ENCODE results near the gene CD164.

Gene CD164

DNA sequence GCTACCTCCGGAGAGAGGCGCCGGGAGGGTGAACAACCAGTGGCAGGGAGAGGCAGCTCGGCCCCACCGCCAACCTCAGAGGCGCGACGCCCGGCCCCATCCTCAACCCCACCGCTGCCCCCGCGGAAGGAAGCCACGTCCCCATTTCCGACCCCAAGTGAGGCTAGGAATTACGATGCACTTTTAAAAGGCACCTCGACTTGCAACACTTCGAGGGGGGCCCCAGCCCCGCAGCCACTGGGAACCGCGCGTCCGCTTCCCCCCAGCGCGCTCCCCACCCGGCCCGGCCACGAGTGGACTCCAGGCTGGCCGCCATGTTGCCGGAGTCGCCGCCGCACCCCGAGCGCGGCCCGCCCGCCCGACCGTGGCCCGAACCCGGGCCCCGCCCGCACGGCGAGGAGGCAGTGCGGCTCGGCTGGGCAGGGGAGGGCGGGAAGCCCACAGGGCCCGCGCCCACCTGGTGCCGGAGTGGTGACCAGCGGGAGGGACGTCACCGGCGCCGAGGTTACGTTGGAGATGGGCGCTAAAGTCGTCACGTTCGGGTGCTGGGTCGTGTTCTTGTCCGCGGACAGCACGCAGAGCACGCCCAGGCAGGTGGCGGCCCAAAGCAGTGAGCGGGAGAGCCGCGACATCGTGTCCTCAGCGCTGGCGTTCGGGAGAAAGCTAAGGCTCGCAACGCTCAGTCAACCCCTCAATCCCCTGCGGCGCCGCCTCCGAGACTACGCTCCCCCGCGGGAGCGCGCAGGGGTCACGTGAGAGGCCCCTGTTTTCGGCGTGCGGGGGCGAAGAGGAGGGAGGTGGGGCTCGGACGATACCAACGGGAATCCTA lies at the start of gene CD164:
TSS of gene CD164 (minus strand) at position 721 of the 829 bp plus-strand sequence. CDS start at position 632, 89 bp downstream.
- peak; percentile 96 for DNase-seq
- in situ Hi-C loops (cut with MboI; ENCODE audit: low pct_unique_long_range_greater_than_20kb, low sequenced_read_pairs) = loop anchor here (25.0 kb wide), 2 partner anchors 195 to 845 kb away; no protein-coding TSS in a partner anchor

DNA sequence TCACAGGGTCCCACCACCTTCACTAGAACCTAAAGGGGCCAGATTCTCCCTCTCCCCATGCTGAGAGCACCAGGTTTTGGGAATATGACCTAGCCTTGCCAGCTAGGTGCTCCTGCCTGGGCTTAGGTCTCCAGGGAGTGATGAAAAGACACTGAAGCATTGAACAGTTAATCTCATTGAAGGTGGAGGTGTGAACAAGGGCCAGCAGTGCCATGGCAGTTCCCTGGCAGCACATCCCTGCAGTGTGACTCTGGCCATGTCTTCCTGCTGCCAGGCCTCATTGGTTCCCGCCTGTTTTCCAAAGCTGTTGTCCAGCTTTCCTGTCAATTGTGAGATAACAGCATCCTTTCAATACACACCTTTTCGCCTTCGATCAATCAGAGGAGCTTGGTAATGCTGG lies 47.2 kb upstream of the CD164 start:
- in situ Hi-C loops (cut with MboI; ENCODE audit: low pct_unique_long_range_greater_than_20kb, low sequenced_read_pairs) = no loop called here
- no peak for DNase-seq

DNA sequence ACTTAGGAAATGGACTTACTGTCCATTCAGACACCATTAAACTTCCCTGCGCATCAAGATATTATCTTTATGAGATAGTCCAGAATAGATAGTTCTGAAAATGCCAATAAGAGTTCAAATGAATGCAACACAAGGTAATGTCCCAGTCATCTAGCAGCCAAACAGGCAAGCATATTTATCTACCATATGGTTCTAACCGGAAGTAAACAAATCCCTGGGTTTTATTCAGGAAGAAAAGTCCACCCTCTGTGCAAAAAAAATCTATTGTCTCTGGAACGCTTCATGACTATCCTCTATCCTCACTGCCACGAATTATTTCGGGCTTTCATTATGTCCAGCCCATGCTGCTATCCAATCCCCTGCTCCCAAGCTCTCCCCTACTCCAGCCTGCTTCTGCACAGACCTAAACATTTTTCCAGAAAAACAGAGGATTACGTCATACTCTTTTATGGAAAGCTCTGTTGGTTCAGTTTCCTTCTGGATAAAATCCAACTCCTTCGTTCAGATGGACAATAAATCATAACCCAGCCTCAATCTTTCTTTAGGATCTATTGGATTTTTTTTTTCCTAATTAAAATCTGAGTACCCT lies 46.7 kb upstream of the CD164 start:
- in situ Hi-C loops (cut with MboI; ENCODE audit: low pct_unique_long_range_greater_than_20kb, low sequenced_read_pairs) = no loop called here
- no peak for DNase-seq

DNA sequence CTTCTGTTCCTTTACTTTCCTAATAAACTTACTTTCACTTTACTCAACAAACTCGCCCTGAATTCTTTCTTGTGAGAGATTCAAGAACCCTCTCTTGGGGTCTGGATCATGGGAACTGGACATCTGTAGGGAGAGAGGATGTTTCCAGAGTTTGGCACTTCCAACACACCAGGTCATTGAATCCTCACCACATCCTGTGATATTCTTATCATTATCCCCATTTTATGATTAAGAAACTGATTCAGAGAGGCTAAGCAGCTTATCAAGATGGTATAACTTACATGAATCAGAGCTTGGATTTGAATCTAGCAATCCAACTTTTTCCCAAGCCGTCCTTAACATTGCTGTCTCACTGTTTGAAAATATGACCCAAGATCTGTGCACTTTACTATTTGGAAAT lies 42.7 kb upstream of the CD164 start:
- in situ Hi-C loops (cut with MboI; ENCODE audit: low pct_unique_long_range_greater_than_20kb, low sequenced_read_pairs) = no loop called here
- DNase-seq = no peak

DNA sequence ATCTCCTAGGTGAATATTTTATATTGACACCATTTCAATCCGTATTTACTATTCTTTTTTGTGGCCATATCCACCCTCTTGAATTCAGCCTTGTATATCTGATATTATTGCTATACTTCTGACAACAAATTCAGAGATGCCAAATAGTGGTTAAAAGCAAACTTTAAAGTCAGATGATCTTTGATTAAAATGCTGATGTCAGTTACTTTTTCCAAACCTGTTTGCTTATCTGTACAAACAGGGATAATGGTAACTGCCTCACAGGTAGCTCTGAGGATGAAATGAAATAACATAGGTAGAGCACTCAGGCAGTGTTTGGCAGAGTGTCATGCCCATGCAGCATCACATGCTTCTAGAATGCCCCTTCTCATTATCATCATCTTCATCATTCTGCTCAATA lies 38.9 kb upstream of the CD164 start:
- in situ Hi-C loops (cut with MboI; ENCODE audit: low pct_unique_long_range_greater_than_20kb, low sequenced_read_pairs) = no loop called here

DNA sequence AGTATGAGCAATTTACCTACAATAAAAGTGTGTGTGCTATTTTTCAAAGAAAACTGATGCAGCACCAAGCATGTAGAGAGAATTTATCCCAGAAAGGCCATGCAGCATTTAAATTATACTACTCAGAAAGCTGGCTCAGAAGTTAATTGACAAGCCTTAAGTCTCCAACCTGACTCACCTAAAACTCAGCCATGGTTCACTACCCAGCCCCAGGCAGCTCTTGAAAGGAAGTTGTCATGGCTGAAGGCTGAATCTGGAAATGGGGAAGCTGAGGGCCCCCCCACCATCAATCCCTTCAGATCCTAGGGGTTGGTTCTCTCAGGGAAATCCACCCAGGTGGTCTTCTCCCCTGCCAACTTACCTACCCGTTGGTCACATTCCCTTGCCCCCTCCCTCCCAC lies 38.5 kb upstream of the CD164 start:
- peak; percentile 55 for DNase-seq
- in situ Hi-C loops (cut with MboI; ENCODE audit: low pct_unique_long_range_greater_than_20kb, low sequenced_read_pairs) = no loop called here

More for the DNA sequence above, 38.9 kb upstream of the CD164 start:
- DNase-seq = no peak

DNA sequence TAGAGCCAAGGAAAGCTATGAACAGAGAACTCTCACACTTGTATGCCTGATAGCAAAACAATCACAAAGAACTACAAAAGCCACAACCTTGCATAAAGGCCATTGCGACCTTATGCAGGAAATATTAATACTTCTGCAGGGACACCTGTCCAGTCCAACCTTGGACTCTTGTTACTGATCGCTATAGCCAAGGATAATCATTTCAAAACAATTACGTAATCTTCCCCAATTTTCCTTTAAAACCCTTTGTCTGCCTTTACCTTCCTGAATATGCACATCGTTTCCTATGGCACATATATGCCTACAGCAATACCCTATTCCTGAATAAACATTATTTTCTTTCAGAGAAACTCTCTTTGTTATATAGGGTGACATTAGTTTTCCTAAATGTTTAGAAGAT lies 35.4 kb upstream of the CD164 start:
- in situ Hi-C loops (cut with MboI; ENCODE audit: low pct_unique_long_range_greater_than_20kb, low sequenced_read_pairs) = no loop called here
- DNase-seq = no peak

DNA sequence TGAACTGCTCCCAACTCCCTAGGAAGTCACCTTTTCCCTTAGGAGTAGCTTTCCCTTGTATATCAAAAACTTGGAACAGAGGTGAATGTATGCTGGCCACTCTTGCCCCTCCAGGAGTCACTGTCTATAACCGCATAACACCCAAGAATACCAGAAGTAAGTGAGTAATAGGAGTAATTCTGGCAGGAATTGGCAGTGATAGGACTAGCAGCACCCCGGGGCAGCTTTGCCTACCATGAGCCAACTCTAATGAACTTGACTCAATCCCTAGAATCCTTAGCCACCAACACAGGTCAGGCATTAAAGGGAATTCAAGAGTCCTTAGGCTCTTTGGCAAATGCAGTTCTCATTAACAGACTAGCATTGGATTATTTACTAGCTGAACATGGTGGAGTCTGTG lies 28.8 kb upstream of the CD164 start:
- DNase-seq = no peak
- in situ Hi-C loops (cut with MboI; ENCODE audit: low pct_unique_long_range_greater_than_20kb, low sequenced_read_pairs) = no loop called here

DNA sequence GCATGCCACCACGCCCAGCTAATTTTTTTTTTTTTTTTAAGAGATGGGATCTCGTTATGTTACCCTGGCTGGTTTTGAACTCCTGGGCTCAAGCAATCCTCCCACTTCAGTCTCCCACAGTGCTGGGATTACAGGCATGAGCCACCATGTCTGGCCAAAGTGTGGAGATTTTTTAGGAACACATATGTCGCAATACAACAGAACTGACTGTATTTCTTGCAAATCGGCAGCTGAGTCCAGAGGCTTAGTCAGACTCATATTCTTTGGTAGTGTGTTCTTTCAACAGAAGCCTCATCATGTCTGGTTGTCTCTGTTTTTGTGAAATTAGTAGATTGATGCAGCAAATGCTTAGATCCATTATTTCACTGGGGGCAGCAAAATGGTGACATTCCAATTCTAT lies 23.9 kb upstream of the CD164 start:
- no peak for DNase-seq
- in situ Hi-C loops (cut with MboI; ENCODE audit: low pct_unique_long_range_greater_than_20kb, low sequenced_read_pairs) = no loop called here

DNA sequence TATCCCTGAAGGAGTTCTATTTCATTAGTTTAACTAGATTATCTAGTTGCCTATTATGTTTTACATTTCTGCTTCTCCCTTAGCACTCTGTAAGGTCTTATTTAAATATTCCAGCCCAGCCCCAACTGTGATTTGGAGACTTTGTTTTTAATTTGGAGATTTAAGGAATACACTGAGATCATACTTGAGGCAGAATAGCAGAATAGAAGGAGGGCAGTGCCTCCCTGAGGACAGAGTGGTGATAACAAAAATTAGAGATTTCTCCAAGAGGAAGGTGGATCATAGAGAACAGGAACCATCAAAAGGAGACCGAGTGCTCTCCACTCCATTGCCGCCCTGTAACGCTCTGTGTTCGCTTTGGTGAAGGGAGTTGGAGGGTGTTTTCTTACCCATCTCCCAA lies 14.8 kb upstream of the CD164 start:
- in situ Hi-C loops (cut with MboI; ENCODE audit: low pct_unique_long_range_greater_than_20kb, low sequenced_read_pairs) = loop anchor here (25.0 kb wide), 2 partner anchors 210 to 860 kb away; no protein-coding TSS in a partner anchor
- DNase-seq = peak; percentile 75

DNA sequence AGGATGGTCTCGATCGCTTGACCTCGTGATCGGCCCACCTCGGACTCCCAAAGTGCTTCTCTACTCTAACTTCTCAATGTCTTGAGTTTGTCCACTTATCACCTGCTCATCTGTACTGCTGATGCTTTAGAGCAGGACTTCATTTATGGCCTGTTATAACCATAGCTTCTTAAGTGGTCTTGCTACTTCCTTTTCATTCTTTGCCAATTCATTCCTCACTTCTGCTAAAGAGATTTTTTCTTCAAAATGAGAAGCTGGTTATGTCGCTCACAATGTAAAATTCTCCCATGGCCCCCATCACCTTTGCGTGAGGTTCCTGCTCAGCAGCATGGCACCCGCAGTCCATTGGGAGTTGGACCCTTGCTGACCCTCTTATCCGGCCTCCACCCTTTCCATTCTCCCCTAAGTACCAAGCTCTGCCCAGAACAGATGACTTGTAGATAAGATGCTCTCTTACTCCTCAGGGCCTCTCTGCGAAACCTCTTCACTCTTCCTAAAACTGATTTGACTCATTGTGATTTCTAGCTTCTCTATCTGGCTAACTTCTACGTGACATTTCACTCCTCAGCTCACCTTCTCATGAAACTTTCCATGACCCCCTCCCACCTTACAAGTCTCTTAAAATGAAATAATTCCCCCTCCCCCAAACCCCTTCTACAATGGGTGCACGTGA lies 13.9 kb upstream of the CD164 start:
- in situ Hi-C loops (cut with MboI; ENCODE audit: low pct_unique_long_range_greater_than_20kb, low sequenced_read_pairs) = loop anchor here (25.0 kb wide), 2 partner anchors 209 to 859 kb away; no protein-coding TSS in a partner anchor
- DNase-seq = no peak

DNA sequence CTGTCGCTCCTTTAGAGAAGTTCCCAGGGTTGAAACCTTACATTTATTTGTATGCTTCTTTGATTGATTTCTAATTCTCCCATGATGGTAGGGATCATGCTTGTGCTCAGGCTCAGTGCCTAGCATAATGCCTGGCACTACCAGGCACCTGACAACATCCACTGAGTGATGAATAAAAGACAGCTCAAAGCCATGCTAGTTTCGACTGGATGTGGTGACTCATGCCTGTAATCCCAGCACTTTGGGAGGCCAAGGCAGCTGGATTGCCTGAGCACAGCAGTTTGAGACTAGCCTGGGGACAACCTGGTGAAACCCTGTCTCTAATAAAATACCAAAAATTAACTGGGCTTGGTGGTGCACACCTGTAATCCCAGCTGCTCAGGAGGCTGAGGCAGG lies 11.6 kb upstream of the CD164 start:
- DNase-seq = no peak
- in situ Hi-C loops (cut with MboI; ENCODE audit: low pct_unique_long_range_greater_than_20kb, low sequenced_read_pairs) = loop anchor here (25.0 kb wide), 2 partner anchors 207 to 857 kb away; no protein-coding TSS in a partner anchor

DNA sequence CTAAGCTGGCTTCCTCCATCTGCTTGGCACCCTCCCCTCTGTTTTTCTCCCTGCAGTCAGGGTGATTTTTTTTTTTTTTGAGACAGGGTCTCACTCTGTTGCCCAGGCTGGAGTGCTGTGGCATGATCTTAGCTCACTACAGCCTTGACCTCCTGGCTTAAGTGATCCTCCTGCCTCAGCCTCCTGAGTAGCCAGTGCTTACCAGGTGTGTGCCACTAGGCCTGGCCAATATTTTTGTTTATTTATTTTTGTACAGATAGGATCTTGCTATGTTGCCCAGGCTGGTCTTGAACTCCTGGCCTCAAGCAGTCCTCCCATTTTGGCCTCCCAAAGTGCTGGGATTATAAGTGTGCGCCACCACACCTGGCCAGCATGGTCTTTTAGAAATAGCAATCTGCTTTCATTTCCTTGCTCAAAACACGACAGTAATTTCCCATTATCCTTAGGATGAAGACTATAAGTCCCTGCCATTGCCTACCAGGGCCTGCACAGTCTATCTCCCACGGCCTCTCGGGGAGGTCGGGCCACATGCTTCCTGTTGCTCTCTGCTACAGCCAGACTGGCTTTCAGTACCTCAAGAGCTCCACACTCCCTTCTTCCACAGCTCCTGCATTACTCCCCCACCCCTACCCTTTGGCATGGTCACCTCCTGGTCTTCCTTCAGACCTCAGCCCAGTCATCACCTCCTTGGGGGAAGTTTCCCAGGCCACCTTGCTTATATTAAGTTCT lies 11.1 kb upstream of the CD164 start:
- in situ Hi-C loops (cut with MboI; ENCODE audit: low pct_unique_long_range_greater_than_20kb, low sequenced_read_pairs) = loop anchor here (25.0 kb wide), 2 partner anchors 206 to 856 kb away; no protein-coding TSS in a partner anchor
- DNase-seq = no peak

DNA sequence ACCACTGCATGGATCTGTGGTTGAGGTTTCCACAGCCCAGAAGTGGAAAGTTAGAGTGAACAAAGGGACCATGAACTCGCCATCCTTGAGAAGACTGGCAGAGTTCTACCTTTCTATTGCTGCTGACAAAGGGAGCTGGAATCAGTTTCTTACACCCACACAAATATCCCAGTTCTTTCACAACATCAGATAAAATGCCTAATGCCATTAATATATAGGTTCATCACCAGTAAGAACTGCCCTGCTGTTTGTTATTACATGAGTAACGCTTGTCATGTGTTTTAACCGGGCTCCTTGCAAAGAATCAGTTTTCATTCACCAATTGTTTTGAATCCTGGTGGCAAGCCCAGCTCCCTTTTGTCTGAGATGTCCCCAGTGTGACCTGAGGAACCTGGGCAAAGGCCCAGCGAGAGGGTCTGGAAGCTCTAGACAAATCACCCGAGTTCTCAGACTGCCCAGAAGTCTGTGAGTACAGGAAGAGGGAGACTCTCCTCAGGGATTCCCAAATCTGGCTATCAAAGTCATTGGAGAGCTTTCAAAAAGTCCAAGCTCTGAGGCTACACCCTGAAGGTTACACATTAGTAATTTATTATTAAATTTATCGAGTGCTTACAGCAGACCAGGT lies 7.5 kb upstream of the CD164 start:
- DNase-seq = no peak
- in situ Hi-C loops (cut with MboI; ENCODE audit: low pct_unique_long_range_greater_than_20kb, low sequenced_read_pairs) = loop anchor here (25.0 kb wide), 2 partner anchors 202 to 852 kb away; no protein-coding TSS in a partner anchor

DNA sequence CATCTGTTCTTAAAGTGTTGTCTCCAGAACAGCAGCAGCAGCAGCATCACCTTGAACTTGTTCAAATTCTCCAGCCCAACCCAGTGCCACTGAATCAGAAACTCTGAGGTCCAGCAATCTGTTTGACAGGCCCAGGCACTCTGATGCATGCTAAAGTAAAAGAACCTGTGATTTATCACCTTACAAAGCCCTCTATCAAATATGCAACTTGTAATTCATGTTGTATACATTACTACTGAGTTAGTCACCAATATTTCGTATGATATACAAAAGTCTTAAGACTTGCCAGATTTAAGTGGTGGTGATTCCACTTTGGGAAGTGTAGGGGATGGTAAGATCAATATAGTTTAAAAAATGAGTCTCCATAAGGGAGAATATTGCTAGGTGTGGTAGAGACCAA lies 6.0 kb upstream of the CD164 start:
- in situ Hi-C loops (cut with MboI; ENCODE audit: low pct_unique_long_range_greater_than_20kb, low sequenced_read_pairs) = loop anchor here (25.0 kb wide), 2 partner anchors 201 to 851 kb away; no protein-coding TSS in a partner anchor
- DNase-seq = no peak

DNA sequence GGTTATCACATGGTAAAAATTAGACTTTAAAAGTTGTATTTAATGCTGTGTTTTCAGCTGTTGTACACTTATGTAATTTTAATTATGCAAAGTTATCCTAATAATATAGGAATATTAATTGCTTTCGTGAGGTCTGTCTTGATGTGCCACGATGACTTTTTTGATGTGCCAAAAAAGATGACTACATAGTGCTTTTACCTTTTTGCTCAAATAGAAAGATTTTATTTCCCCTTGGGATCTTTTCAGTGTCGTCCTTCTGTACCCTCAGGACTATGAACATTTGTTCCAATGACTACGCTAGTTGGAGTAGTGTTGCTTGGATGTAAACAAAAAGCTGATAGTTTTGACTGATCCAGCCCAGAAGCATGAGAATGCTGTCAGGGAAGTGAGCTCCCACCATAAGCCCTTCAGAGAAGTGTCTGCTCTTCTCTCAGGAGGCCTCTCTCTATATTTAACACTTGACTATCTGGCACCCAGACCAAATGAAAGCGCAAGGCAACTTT lies 1.2 kb upstream of the CD164 start:
- in situ Hi-C loops (cut with MboI; ENCODE audit: low pct_unique_long_range_greater_than_20kb, low sequenced_read_pairs) = loop anchor here (25.0 kb wide), 2 partner anchors 196 to 846 kb away; no protein-coding TSS in a partner anchor
- no peak for DNase-seq

DNA sequence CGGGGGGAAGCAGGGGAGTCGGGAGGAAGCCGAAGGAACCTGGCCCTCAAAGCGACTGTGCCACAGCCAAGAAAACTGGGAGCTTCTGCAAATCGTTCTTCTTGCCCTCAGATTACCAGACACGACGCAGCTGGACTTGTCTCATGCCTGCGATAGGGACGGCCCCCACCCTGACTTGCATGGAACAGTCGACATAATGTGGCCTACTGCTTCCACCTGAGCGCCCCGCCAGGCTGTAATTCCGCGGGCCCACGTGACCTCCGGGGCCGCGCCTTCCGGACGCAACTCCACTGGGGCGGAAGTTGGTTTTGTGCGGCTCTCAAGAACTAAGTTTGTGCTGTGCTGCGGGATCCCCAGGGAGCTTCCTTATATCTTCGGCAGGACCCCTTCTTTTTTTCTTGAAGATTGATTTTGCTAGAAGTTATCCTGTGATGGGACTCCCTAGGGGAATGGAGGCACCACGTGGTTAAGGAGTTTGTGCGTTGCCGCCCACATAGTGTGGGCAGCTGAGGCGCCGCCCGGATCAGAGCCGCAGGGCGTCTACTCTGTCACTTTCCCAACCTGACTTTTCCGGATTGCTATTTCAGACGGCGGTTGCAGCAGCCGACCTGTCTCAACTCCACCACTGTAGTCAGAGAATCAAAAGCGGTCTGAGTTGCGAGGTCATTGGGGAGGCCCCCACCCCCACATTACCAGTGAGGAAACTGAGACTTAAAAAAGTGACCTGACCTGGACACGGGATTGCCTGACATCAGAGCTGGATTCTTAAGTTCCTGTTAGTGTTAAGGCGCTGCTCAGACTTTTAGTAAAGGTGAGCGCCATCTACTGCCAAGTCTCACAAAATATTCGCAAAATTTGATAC lies 540 bp upstream of the CD164 start:
- in situ Hi-C loops (cut with MboI; ENCODE audit: low pct_unique_long_range_greater_than_20kb, low sequenced_read_pairs) = loop anchor here (25.0 kb wide), 2 partner anchors 196 to 846 kb away; no protein-coding TSS in a partner anchor
- peak; percentile 98 for DNase-seq
